HG03460 (cell line): Measurements from ENCODE around the gene IREB2.
"Not testable (repeated sequence)": the region's sequence is repeated elsewhere in the genome, so short reads cannot be mapped to it uniquely, and the experiment has no call there.

ENCODE experiments used
- ATAC-seq: cut with Tn5 transposase; IDR thresholded peaks from one replicate; pipeline ENCODE4 v1.9.1; 2021; ENCODE audit not compliant: unreplicated experiment

IREB2 gene

GRCh38 chr15:78461171-78461888, 23.3 kb downstream of the IREB2 start:
- ATAC-seq, result no peak

- no peak for ATAC-seq
Measured at GRCh38 chr15:78469031-78469430, 31.0 kb downstream of the IREB2 start.

- no peak for ATAC-seq
Measured at GRCh38 chr15:78477295-78477694, 39.3 kb downstream of the IREB2 start.

- no peak for ATAC-seq
Measured at GRCh38 chr15:78479650-78480049, 41.6 kb downstream of the IREB2 start.

GRCh38 chr15:78481917-78482316, 43.9 kb downstream of the IREB2 start:
- ATAC-seq, result no peak

- no peak for ATAC-seq
Measured at GRCh38 chr15:78492872-78493271, 54.9 kb downstream of the IREB2 start.

- no peak for ATAC-seq
Measured at GRCh38 chr15:78501857-78502256, 63.8 kb downstream of the IREB2 start.

GRCh38 chr15:78502641-78503040, 64.6 kb downstream of the IREB2 start:
- ATAC-seq, result no peak

- ATAC-seq, result peak; percentile 86
Measured at GRCh38 chr15:78506971-78507830, 69.2 kb downstream of the IREB2 start, which contains the start of gene HYKK. HYKK (plus strand) TSS chr15:78507577; CDS start chr15:78513089, 5,512 bp downstream.

GRCh38 chr15:78507831-78508160, 69.8 kb downstream of the IREB2 start:
- ATAC-seq, result peak; percentile 21

- no peak for ATAC-seq
Measured at GRCh38 chr15:78508272-78508671, 70.3 kb downstream of the IREB2 start.

- ATAC-seq, result no peak
Measured at GRCh38 chr15:78509726-78510312, 71.8 kb downstream of the IREB2 start.

- ATAC-seq, result not testable (repeated sequence)
Measured at GRCh38 chr15:78520035-78520434, 82.0 kb downstream of the IREB2 start.

GRCh38 chr15:78524230-78524629, 86.2 kb downstream of the IREB2 start:
- ATAC-seq, result no peak

- ATAC-seq, result no peak
Measured at GRCh38 chr15:78527325-78527724, 89.3 kb downstream of the IREB2 start.

- no peak for ATAC-seq
Measured at GRCh38 chr15:78533331-78533730, 95.3 kb downstream of the IREB2 start.

GRCh38 chr15:78536134-78536533, 98.1 kb downstream of the IREB2 start:
- no peak for ATAC-seq

- ATAC-seq, result no peak
Measured at GRCh38 chr15:78537266-78537905, 99.4 kb downstream of the IREB2 start.

GRCh38 chr15:78538358-78538757, 100.3 kb downstream of the IREB2 start:
- no peak for ATAC-seq

- ATAC-seq, result not testable (repeated sequence)
Measured at GRCh38 chr15:78539464-78540140, 101.6 kb downstream of the IREB2 start.
